AG10803 (cell line): ENCODE measurements around the gene ACO2.
"Not testable (repeated sequence)": the region's sequence is repeated elsewhere in the genome, so short reads cannot be mapped to it uniquely, and the experiment has no call there.

Source experiments
- DNase-seq: peaks from one replicate; pipeline ENCODE4 v3.0.0; 2010; ENCODE audit warnings: low read depth
- H3K4me3 ChIP-seq: 2 replicates; pipeline ENCODE4 v1.5.1; 2011; ENCODE audit warnings: mild to moderate bottlenecking, low read length, control low read depth
- CTCF ChIP-seq: conservative IDR thresholded peaks from 2 replicates; pipeline ENCODE4 v1.5.1; 2011; ENCODE audit warnings: mild to moderate bottlenecking, low read length, control low read depth, inconsistent platforms

The ACO2 gene

GRCh38 chr22:41548830-41549211 lies 79.9 kb downstream of the ACO2 start:
- TF ChIP-seq CTCF = no peak
- no peak for DNase-seq
- H3K4me3 ChIP-seq = no peak overlapping the region

GRCh38 chr22:41550952-41551491 lies 82.1 kb downstream of the ACO2 start:
- no peak for DNase-seq
- H3K4me3 ChIP-seq = no peak overlapping the region
- no peak for TF ChIP-seq CTCF

- H3K4me3 ChIP-seq = no peak overlapping the region
- no peak for TF ChIP-seq CTCF
- no peak for DNase-seq
Observed at GRCh38 chr22:41551877-41552582, 83.1 kb downstream of the ACO2 start.

- DNase-seq = no peak
Observed at GRCh38 chr22:41555325-41555982, 86.5 kb downstream of the ACO2 start.

GRCh38 chr22:41556561-41556960 lies 87.6 kb downstream of the ACO2 start:
- TF ChIP-seq CTCF = no peak
- DNase-seq = no peak

More at GRCh38 chr22:41555325-41555982, 86.5 kb downstream of the ACO2 start:
- no peak for TF ChIP-seq CTCF
- H3K4me3 ChIP-seq = no peak overlapping the region

GRCh38 chr22:41557401-41558240 lies 88.7 kb downstream of the ACO2 start:
- peak; percentile 80 for DNase-seq
- no peak overlapping the region for H3K4me3 ChIP-seq
- TF ChIP-seq CTCF = no peak

More at GRCh38 chr22:41556561-41556960, 87.6 kb downstream of the ACO2 start:
- H3K4me3 ChIP-seq = no peak overlapping the region

- not testable (repeated sequence) for H3K4me3 ChIP-seq, DNase-seq
Observed at GRCh38 chr22:41558241-41558630, 89.3 kb downstream of the ACO2 start.
